Progenitor cell of endocrine pancreas (in vitro differentiated cells): ENCODE results near the gene CNTNAP2. TPM values are rescaled to one million over a fixed set of nuclear protein-coding genes. Genes with fewer than 3 reads are reported as not detected.

ENCODE experiments used
- DNase-seq: peaks from one replicate; pipeline ENCODE4 v3.0.0; 2021; ENCODE audit warnings: low spot score; ENCODE audit not compliant: unreplicated experiment
- H3K27ac Mint-ChIP-seq: 2 replicates; pipeline ENCODE4 v1.8.0; 2021; ENCODE audit warnings: mild to moderate bottlenecking, moderate library complexity, mixed read lengths
- H3K27me3 Mint-ChIP-seq: 2 replicates; pipeline ENCODE4 v1.8.0; 2021; ENCODE audit warnings: mixed read lengths
- H3K36me3 Mint-ChIP-seq: 2 replicates; pipeline ENCODE4 v1.8.0; 2022; ENCODE audit warnings: mixed read lengths; ENCODE audit not compliant: insufficient read depth
- H3K4me1 Mint-ChIP-seq: 2 replicates; pipeline ENCODE4 v1.8.0; 2021; ENCODE audit warnings: low read depth, mixed read lengths
- H3K4me3 Mint-ChIP-seq: 2 replicates; pipeline ENCODE4 v1.8.0; 2021; ENCODE audit warnings: low read depth, mild to moderate bottlenecking, moderate library complexity, mixed read lengths
- H3K9me3 Mint-ChIP-seq: 2 replicates; pipeline ENCODE4 v1.8.0; 2021; ENCODE audit warnings: low read depth, mixed read lengths
- total RNA-seq: library from RNA; stranded (reverse); gene quantifications from 2 replicates; pipeline ENCODE4 v1.2.1, GENCODE V29; 2021
- TF ChIP-seq, protein P1 (sequence below): fragments of 200-600 bp; sonication (generic); IDR thresholded peaks from one replicate; pipeline ENCODE4 v1.5.0; 2021; ENCODE audit warnings: antibody characterized with exemption, mild to moderate bottlenecking; ENCODE audit not compliant: unreplicated experiment

The CNTNAP2 gene
- total RNA-seq, 1 donor from 2014 or later, result 6.5 TPM

- DNase-seq, result no peak
- TF ChIP-seq, protein P1, sequence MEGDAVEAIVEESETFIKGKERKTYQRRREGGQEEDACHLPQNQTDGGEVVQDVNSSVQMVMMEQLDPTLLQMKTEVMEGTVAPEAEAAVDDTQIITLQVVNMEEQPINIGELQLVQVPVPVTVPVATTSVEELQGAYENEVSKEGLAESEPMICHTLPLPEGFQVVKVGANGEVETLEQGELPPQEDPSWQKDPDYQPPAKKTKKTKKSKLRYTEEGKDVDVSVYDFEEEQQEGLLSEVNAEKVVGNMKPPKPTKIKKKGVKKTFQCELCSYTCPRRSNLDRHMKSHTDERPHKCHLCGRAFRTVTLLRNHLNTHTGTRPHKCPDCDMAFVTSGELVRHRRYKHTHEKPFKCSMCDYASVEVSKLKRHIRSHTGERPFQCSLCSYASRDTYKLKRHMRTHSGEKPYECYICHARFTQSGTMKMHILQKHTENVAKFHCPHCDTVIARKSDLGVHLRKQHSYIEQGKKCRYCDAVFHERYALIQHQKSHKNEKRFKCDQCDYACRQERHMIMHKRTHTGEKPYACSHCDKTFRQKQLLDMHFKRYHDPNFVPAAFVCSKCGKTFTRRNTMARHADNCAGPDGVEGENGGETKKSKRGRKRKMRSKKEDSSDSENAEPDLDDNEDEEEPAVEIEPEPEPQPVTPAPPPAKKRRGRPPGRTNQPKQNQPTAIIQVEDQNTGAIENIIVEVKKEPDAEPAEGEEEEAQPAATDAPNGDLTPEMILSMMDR, result no peak
- no peaks in the 10 kb centered on the region for H3K9me3 Mint-ChIP-seq
Observed at GRCh38 chr7:147516391-147516790, 1399.8 kb downstream of the CNTNAP2 start.

GRCh38 chr7:147519062-147519461, 1402.5 kb downstream of the CNTNAP2 start:
- DNase-seq, result no peak
- no peaks in the 10 kb centered on the region for H3K4me1 Mint-ChIP-seq
- no peak overlapping the region for H3K4me3 Mint-ChIP-seq
- H3K9me3 Mint-ChIP-seq, result no peaks in the 10 kb centered on the region
- H3K36me3 Mint-ChIP-seq, result no peaks in the 10 kb centered on the region
- TF ChIP-seq, protein P1, result no peak
- H3K27ac Mint-ChIP-seq, result no peak overlapping the region
- no peaks in the 10 kb centered on the region for H3K27me3 Mint-ChIP-seq

More at GRCh38 chr7:147516391-147516790, 1399.8 kb downstream of the CNTNAP2 start:
- H3K27me3 Mint-ChIP-seq, result no peaks in the 10 kb centered on the region
- H3K4me3 Mint-ChIP-seq, result no peak overlapping the region
- H3K36me3 Mint-ChIP-seq, result no peaks in the 10 kb centered on the region
- no peaks in the 10 kb centered on the region for H3K4me1 Mint-ChIP-seq
- H3K27ac Mint-ChIP-seq, result no peak overlapping the region

- H3K27ac Mint-ChIP-seq, result no peak overlapping the region
- no peak for DNase-seq
- no peak overlapping the region for H3K4me3 Mint-ChIP-seq
- H3K27me3 Mint-ChIP-seq, result no peaks in the 10 kb centered on the region
- TF ChIP-seq, protein P1, result no peak
- no peaks in the 10 kb centered on the region for H3K36me3 Mint-ChIP-seq
- no peaks in the 10 kb centered on the region for H3K9me3 Mint-ChIP-seq
- H3K4me1 Mint-ChIP-seq, result no peaks in the 10 kb centered on the region
Observed at GRCh38 chr7:147523056-147523455, 1406.5 kb downstream of the CNTNAP2 start.

DNA sequence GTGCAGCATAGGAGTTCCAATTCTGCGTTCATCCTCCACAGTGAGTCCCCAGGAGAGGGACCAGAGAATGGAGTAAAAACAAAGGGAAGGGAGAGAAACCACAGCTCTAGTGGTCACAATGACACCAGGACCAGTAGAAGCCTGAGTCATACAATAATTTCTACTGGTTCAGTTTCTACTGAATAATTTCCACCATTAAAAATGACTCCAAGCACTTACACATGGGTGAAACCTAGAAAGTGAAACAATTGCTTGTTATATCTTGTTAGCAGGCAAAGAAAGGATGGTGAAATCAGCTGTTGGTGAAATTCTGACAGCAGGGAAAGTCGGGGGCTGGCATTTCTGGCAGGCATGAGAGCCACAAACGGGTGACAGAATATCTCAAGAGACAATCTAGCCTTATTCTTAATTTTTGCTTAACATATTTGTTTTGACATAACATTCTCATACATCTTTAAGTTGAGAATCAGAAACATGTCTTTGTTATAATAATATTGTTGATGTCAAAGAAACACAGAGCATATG, 1408.2 kb downstream of the CNTNAP2 start:
- H3K36me3 Mint-ChIP-seq, result no peaks in the 10 kb centered on the region
- no peaks in the 10 kb centered on the region for H3K9me3 Mint-ChIP-seq
- TF ChIP-seq, protein P1, result no peak
- no peak for DNase-seq
- H3K27ac Mint-ChIP-seq, result no peak overlapping the region
- no peaks in the 10 kb centered on the region for H3K27me3 Mint-ChIP-seq
- H3K4me1 Mint-ChIP-seq, result no peaks in the 10 kb centered on the region
- no peak overlapping the region for H3K4me3 Mint-ChIP-seq

GRCh38 chr7:147525325-147525724, 1408.7 kb downstream of the CNTNAP2 start:
- H3K27ac Mint-ChIP-seq, result no peak overlapping the region
- H3K9me3 Mint-ChIP-seq, result no peaks in the 10 kb centered on the region
- H3K4me1 Mint-ChIP-seq, result no peaks in the 10 kb centered on the region
- DNase-seq, result no peak
- no peaks in the 10 kb centered on the region for H3K27me3 Mint-ChIP-seq
- no peak overlapping the region for H3K4me3 Mint-ChIP-seq
- TF ChIP-seq, protein P1, result no peak
- H3K36me3 Mint-ChIP-seq, result no peaks in the 10 kb centered on the region
